ENCODE data around the gene B4GALT7. TPM values are rescaled to one million over a fixed set of nuclear protein-coding genes. Genes with fewer than 3 reads are reported as not detected.

Gene B4GALT7
- polyA plus RNA-seq (60.2 and 66.1 TPM in 2 replicates), polyA minus RNA-seq (27.7 and 30.4 TPM in 2 replicates)

GRCh38 chr5:177599731-177600507, at the start of gene B4GALT7:
TSS of gene B4GALT7 (plus strand) at chr5:177600132. CDS start at chr5:177600211, 79 bp downstream.
- H3K9me2 ChIP-seq (ENCODE audit: insufficient read depth, low read length) = no peaks in the 10 kb centered on the region
- peak within 1 kb of the TSS; percentile 83 for H3K4me3 ChIP-seq (ENCODE audit: low read length)
- no peaks in the 10 kb centered on the region for H3K9me3 ChIP-seq (ENCODE audit: low read length)
- H2AFZ ChIP-seq (ENCODE audit: low read depth, low read length) = peak within 1 kb of the TSS; percentile 66
- peaks cover 7% of the 10 kb centered on the region for H3K79me2 ChIP-seq (replicated peaks; ENCODE audit: insufficient read depth, low read length)
- H3F3A ChIP-seq (ENCODE audit: insufficient read depth, low read length, poor library complexity, severe bottlenecking) = no peaks in the 10 kb centered on the region
- no peaks in the 10 kb centered on the region for H4K20me1 ChIP-seq (ENCODE audit: insufficient read depth)
- H3K27me3 ChIP-seq (ENCODE audit: insufficient read depth, low read depth, low read length) = no peaks in the 10 kb centered on the region
- no peaks in the 10 kb centered on the region for H3K36me3 ChIP-seq (ENCODE audit: insufficient read depth, low read length)
- peak within 1 kb of the TSS; percentile 83 for H3K9ac ChIP-seq (ENCODE audit: low read length)
- H3K27ac ChIP-seq (ENCODE audit: low read length) = peak within 1 kb of the TSS; percentile 79
- TF ChIP-seq POLR2AphosphoS5 (IDR thresholded peaks at IDR 0.05) (peak; percentile 60), MXI1 (conservative IDR thresholded peaks at IDR 0.05; ENCODE audit: poor library complexity, severe bottlenecking) (peak; percentile 68), TAF1 (IDR thresholded peaks at IDR 0.05; ENCODE audit: low read depth) (peak; percentile 33), REST (IDR thresholded peaks at IDR 0.05; ENCODE audit: borderline replicate concordance) (peak; percentile 13), EZH2 (IDR thresholded peaks at IDR 0.05; ENCODE audit: borderline replicate concordance, insufficient read depth, low read length, poor library complexity, severe bottlenecking) (no peak), SMC3 (conservative IDR thresholded peaks at IDR 0.05; ENCODE audit: poor library complexity) (no peak), EP300 (conservative IDR thresholded peaks at IDR 0.05; ENCODE audit: poor library complexity, severe bottlenecking) (no peak), RAD21 (conservative IDR thresholded peaks at IDR 0.05) (peak; percentile 22)
- TF ChIP-seq, protein P1, sequence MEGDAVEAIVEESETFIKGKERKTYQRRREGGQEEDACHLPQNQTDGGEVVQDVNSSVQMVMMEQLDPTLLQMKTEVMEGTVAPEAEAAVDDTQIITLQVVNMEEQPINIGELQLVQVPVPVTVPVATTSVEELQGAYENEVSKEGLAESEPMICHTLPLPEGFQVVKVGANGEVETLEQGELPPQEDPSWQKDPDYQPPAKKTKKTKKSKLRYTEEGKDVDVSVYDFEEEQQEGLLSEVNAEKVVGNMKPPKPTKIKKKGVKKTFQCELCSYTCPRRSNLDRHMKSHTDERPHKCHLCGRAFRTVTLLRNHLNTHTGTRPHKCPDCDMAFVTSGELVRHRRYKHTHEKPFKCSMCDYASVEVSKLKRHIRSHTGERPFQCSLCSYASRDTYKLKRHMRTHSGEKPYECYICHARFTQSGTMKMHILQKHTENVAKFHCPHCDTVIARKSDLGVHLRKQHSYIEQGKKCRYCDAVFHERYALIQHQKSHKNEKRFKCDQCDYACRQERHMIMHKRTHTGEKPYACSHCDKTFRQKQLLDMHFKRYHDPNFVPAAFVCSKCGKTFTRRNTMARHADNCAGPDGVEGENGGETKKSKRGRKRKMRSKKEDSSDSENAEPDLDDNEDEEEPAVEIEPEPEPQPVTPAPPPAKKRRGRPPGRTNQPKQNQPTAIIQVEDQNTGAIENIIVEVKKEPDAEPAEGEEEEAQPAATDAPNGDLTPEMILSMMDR (IDR thresholded peaks at IDR 0.05; ENCODE audit: poor library complexity, severe bottlenecking) = no peak
- H3K4me2 ChIP-seq (ENCODE audit: low read length) = peak within 1 kb of the TSS; percentile 97

DNA sequence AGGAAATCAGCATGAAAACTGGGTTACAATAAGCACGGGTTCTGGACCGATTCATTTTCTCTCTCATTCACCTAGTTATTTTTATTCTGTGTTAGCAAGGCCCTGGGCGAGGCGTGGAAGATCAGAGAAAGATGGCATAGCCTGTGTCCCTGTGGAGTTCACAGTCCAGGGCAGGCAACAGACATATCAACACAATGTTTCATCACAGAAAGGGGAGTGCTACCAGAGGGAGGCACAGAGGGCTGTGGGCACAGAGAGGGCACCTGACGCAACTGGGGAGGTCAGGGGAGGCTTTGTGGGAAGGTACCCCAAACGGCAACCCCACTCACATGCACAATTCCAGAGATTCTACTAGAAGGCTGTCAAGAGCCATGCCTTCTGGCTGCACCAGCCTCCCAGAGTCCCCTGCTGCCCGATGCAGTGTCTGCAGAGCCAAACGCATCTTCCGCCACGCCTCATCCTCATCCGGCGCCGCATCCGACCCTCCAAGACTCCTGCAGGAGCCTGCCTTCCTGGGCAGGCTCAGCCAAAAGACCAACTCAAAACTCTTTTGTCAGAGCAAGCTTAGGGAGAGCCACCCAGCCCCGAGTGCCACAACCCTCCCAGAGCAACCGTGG, 47.0 kb upstream of the B4GALT7 start:
- H3K27ac ChIP-seq (ENCODE audit: low read length) = peak overlapping the region; percentile 70
- no peaks in the 10 kb centered on the region for H3K27me3 ChIP-seq (ENCODE audit: insufficient read depth, low read depth, low read length)
- H3K36me3 ChIP-seq (ENCODE audit: insufficient read depth, low read length) = peaks cover 2% of the 10 kb centered on the region
- TF ChIP-seq EP300 (conservative IDR thresholded peaks at IDR 0.05; ENCODE audit: poor library complexity, severe bottlenecking) = no peak
- TF ChIP-seq POLR2AphosphoS5 (IDR thresholded peaks at IDR 0.05) = no peak
- no peak for TF ChIP-seq SMC3 (conservative IDR thresholded peaks at IDR 0.05; ENCODE audit: poor library complexity)
- no peak for TF ChIP-seq EZH2 (IDR thresholded peaks at IDR 0.05; ENCODE audit: borderline replicate concordance, insufficient read depth, low read length, poor library complexity, severe bottlenecking)
- no peak for TF ChIP-seq TAF1 (IDR thresholded peaks at IDR 0.05; ENCODE audit: low read depth)
- TF ChIP-seq RAD21 (conservative IDR thresholded peaks at IDR 0.05) = no peak
- TF ChIP-seq REST (IDR thresholded peaks at IDR 0.05; ENCODE audit: borderline replicate concordance) = no peak
- TF ChIP-seq MXI1 (conservative IDR thresholded peaks at IDR 0.05; ENCODE audit: poor library complexity, severe bottlenecking) = no peak
- TF ChIP-seq, protein P1 (IDR thresholded peaks at IDR 0.05; ENCODE audit: poor library complexity, severe bottlenecking) = no peak
- H3K9me3 ChIP-seq (ENCODE audit: low read length) = no peaks in the 10 kb centered on the region
- no peaks in the 10 kb centered on the region for H3F3A ChIP-seq (ENCODE audit: insufficient read depth, low read length, poor library complexity, severe bottlenecking)
- peaks cover 11% of the 10 kb centered on the region for H4K20me1 ChIP-seq (ENCODE audit: insufficient read depth)
- peaks cover 54% of the 10 kb centered on the region for H3K79me2 ChIP-seq (replicated peaks; ENCODE audit: insufficient read depth, low read length)
- H2AFZ ChIP-seq (ENCODE audit: low read depth, low read length) = no peak overlapping the region
- peak overlapping the region; percentile 90 for H3K9ac ChIP-seq (ENCODE audit: low read length)
- H3K4me2 ChIP-seq (ENCODE audit: low read length) = peak overlapping the region; percentile 92
- H3K9me2 ChIP-seq (ENCODE audit: insufficient read depth, low read length) = no peaks in the 10 kb centered on the region
- H3K4me3 ChIP-seq (ENCODE audit: low read length) = peak overlapping the region; percentile 75
